Mammary epithelial cell (primary cell): ENCODE data around the gene KIAA1755.

Experiments
- EZH2 ChIP-seq: IDR thresholded peaks from 2 replicates; pipeline ENCODE4 v1.6.1; 2012; ENCODE audit warnings: low read length, inconsistent platforms, borderline replicate concordance
- TF ChIP-seq, protein P1 (sequence below), 2 donors: IDR thresholded peaks in 1 of 2; conservative IDR thresholded peaks in 1 of 2; 2 replicates each; pipeline ENCODE4 v1.5.1; 2011 to 2012; ENCODE audit warnings: inconsistent platforms in 2 of 2, low read length in 2 of 2, mild to moderate bottlenecking in 2 of 2, control low read depth in 1 of 2, low read depth in 1 of 2; ENCODE audit not compliant: insufficient read depth in 1 of 2; ENCODE audit errors: extremely low read depth in 1 of 2

DNA sequence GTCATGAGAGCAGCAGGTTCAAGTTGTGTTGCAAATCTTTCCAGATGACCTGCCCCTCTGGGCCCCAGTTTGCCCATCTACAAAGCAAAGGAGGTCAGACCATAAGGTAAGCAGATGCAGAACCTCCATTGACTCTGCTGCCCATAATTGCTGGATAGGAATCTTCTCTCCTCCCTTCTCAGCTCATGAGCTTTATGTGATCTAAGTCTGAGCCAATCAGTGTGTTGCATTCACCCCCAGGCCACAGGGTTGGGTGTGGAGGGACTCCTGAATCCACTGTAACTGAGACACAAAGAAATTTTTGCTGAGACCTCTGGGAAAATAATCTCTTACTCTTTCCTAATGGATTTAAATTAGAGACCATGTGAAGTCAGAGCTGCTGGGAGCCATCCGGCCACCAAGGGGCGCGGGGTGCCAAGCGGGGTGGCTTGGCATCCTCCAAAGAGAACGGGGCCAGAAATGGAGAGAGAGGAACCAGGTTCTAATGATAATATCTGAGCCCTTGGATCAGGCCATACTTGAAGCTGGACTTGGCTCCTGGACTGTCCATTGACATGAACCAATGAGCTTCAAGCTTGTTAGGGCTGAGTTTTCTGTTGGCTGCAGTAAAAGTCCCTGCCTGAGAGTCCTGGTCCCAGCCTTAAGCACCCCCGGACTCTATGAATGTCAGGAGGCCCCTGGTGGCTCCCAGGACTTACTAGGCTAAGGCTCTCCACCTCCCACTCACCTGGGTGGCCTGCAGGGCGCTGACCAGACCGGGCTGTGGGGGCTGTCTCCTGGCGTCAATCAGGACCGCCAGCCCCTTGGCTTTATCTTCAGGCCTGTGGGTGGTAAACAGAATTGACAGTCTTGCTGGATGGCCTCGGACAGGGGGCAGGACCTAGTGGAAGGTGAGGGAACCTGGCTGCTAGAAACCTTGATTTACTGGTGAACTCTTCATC lies 32.8 kb downstream of the KIAA1755 start:
- TF ChIP-seq, protein P1, sequence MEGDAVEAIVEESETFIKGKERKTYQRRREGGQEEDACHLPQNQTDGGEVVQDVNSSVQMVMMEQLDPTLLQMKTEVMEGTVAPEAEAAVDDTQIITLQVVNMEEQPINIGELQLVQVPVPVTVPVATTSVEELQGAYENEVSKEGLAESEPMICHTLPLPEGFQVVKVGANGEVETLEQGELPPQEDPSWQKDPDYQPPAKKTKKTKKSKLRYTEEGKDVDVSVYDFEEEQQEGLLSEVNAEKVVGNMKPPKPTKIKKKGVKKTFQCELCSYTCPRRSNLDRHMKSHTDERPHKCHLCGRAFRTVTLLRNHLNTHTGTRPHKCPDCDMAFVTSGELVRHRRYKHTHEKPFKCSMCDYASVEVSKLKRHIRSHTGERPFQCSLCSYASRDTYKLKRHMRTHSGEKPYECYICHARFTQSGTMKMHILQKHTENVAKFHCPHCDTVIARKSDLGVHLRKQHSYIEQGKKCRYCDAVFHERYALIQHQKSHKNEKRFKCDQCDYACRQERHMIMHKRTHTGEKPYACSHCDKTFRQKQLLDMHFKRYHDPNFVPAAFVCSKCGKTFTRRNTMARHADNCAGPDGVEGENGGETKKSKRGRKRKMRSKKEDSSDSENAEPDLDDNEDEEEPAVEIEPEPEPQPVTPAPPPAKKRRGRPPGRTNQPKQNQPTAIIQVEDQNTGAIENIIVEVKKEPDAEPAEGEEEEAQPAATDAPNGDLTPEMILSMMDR (conservative IDR thresholded peaks at IDR 0.05 in 1 of 2, IDR thresholded peaks at IDR 0.05 in 1 of 2; ENCODE audit: extremely low read depth in 1 of 2, insufficient read depth in 1 of 2, low read depth in 1 of 2, low read length in 2 of 2) = no peak
- TF ChIP-seq EZH2 = no peak
